ENCODE measurements around the gene NUDT14.

Gene NUDT14

GRCh38 chr14:105156414-105157375 is 24.4 kb downstream of the NUDT14 start:
- Histone ChIP-seq H3K4me3 (ENCODE audit: severe bottlenecking) (no peak overlapping the region), H3K9me3 (ENCODE audit: severe bottlenecking) (no peaks in the 10 kb centered on the region), H3K36me3 (ENCODE audit: low read depth) (peaks cover 3% of the 10 kb centered on the region; the same call in 1 of the 2 replicates), H3K4me1 (ENCODE audit: insufficient read depth, poor library complexity, severe bottlenecking) (no peaks in the 10 kb centered on the region), H3K27me3 (ENCODE audit: insufficient read depth, poor library complexity, severe bottlenecking) (no peaks in the 10 kb centered on the region), H3K27ac (ENCODE audit: poor library complexity, severe bottlenecking) (no peak overlapping the region)
- no peak for DNase-seq (ENCODE audit: low spot score)
- no peak for ATAC-seq (ENCODE audit: low read depth)
- no peak for TF ChIP-seq CTCF (IDR thresholded peaks at IDR 0.05; ENCODE audit: poor library complexity, severe bottlenecking)

- no peak for DNase-seq (ENCODE audit: low spot score)
- Histone ChIP-seq H3K27me3 (ENCODE audit: insufficient read depth, poor library complexity, severe bottlenecking) (no peaks in the 10 kb centered on the region), H3K36me3 (ENCODE audit: low read depth) (peaks cover 7% of the 10 kb centered on the region), H3K27ac (ENCODE audit: poor library complexity, severe bottlenecking) (no peak overlapping the region), H3K4me3 (ENCODE audit: severe bottlenecking) (no peak overlapping the region), H3K9me3 (ENCODE audit: severe bottlenecking) (no peaks in the 10 kb centered on the region), H3K4me1 (ENCODE audit: insufficient read depth, poor library complexity, severe bottlenecking) (no peaks in the 10 kb centered on the region)
- no peak for ATAC-seq (ENCODE audit: low read depth)
- no peak for TF ChIP-seq CTCF (IDR thresholded peaks at IDR 0.05; ENCODE audit: poor library complexity, severe bottlenecking)
These were observed 25.3 kb downstream of the NUDT14 start for GRCh38 chr14:105155681-105156413.

GRCh38 chr14:105155071-105155651 is 26.0 kb downstream of the NUDT14 start:
- ATAC-seq (ENCODE audit: low read depth), result no peak
- Histone ChIP-seq H3K9me3 (ENCODE audit: severe bottlenecking) (no peaks in the 10 kb centered on the region), H3K4me1 (ENCODE audit: insufficient read depth, poor library complexity, severe bottlenecking) (no peaks in the 10 kb centered on the region), H3K27me3 (ENCODE audit: insufficient read depth, poor library complexity, severe bottlenecking) (no peaks in the 10 kb centered on the region), H3K4me3 (ENCODE audit: severe bottlenecking) (no peak overlapping the region), H3K36me3 (ENCODE audit: low read depth) (peaks cover 11% of the 10 kb centered on the region), H3K27ac (ENCODE audit: poor library complexity, severe bottlenecking) (no peak overlapping the region)
- peak; percentile 68 for DNase-seq (ENCODE audit: low spot score)
- no peak for TF ChIP-seq CTCF (IDR thresholded peaks at IDR 0.05; ENCODE audit: poor library complexity, severe bottlenecking)

- H3K27me3 ChIP-seq (ENCODE audit: insufficient read depth, poor library complexity, severe bottlenecking), result no peaks in the 10 kb centered on the region
- ATAC-seq (ENCODE audit: low read depth) (no peak; the same call in 2 of the 3 replicates), DNase-seq (ENCODE audit: low spot score) (peak; percentile 78)
- peaks cover 11% of the 10 kb centered on the region for H3K36me3 ChIP-seq (ENCODE audit: low read depth)
- no peaks in the 10 kb centered on the region for H3K4me1 ChIP-seq (ENCODE audit: insufficient read depth, poor library complexity, severe bottlenecking)
- no peaks in the 10 kb centered on the region for H3K9me3 ChIP-seq (ENCODE audit: severe bottlenecking)
- H3K27ac ChIP-seq (ENCODE audit: poor library complexity, severe bottlenecking), result no peak overlapping the region
- TF ChIP-seq CTCF (IDR thresholded peaks at IDR 0.05; ENCODE audit: poor library complexity, severe bottlenecking), result no peak
- no peak overlapping the region for H3K4me3 ChIP-seq (ENCODE audit: severe bottlenecking)
These were observed 26.6 kb downstream of the NUDT14 start for GRCh38 chr14:105154476-105154871.

Data from RWPE2 (cell line).